Activated T-cell treated with anti-CD3 and anti-CD28 coated beads for 4 hours (primary cell): Measurements from ENCODE around the gene IGFALS.
"Not testable (repeated sequence)": the region's sequence is repeated elsewhere in the genome, so short reads cannot be mapped to it uniquely, and the experiment has no call there.

ENCODE experiments used
- DNase-seq: peaks from one replicate; pipeline ENCODE4 v3.0.0-alpha.2; 2020

Gene IGFALS

GRCh38 chr16:1817716-1818115 lies 24.2 kb upstream of the IGFALS start:
- no peak for DNase-seq

GRCh38 chr16:1817276-1817589 lies 23.7 kb upstream of the IGFALS start:
- DNase-seq = no peak

- no peak for DNase-seq
Observed at GRCh38 chr16:1816396-1817275, 23.1 kb upstream of the IGFALS start.

GRCh38 chr16:1815461-1815860 lies 22.0 kb upstream of the IGFALS start:
- no peak for DNase-seq

GRCh38 chr16:1812732-1813163 lies 19.2 kb upstream of the IGFALS start:
- DNase-seq = peak; percentile 31

- DNase-seq = no peak
Observed at GRCh38 chr16:1810536-1810935, 17.0 kb upstream of the IGFALS start.

- no peak for DNase-seq
Observed at GRCh38 chr16:1810106-1810505, 16.6 kb upstream of the IGFALS start.

GRCh38 chr16:1809281-1809801 lies 15.8 kb upstream of the IGFALS start:
- DNase-seq = no peak

GRCh38 chr16:1808691-1809090 lies 15.2 kb upstream of the IGFALS start:
- DNase-seq = no peak

- DNase-seq = no peak
Observed at GRCh38 chr16:1807626-1808025, 14.1 kb upstream of the IGFALS start.

GRCh38 chr16:1800701-1801100 lies 7.2 kb upstream of the IGFALS start:
- no peak for DNase-seq

GRCh38 chr16:1799263-1799662 lies 5.8 kb upstream of the IGFALS start:
- not testable (repeated sequence) for DNase-seq

- no peak for DNase-seq
Observed at GRCh38 chr16:1794908-1795666, 1.6 kb upstream of the IGFALS start.

GRCh38 chr16:1794221-1794871 lies 841 bp upstream of the IGFALS start:
- no peak for DNase-seq

- no peak for DNase-seq
Observed at GRCh38 chr16:1792836-1793577, 498 bp downstream of the IGFALS start.

- DNase-seq = no peak
Observed at GRCh38 chr16:1791943-1792812, 1.3 kb downstream of the IGFALS start.

GRCh38 chr16:1791256-1791942 lies 2.1 kb downstream of the IGFALS start:
- DNase-seq = no peak

GRCh38 chr16:1790611-1791255 lies 2.8 kb downstream of the IGFALS start:
- DNase-seq = no peak

- DNase-seq = no peak
Observed at GRCh38 chr16:1790261-1790610, 3.3 kb downstream of the IGFALS start.

GRCh38 chr16:1789643-1790045 lies 3.9 kb downstream of the IGFALS start:
- no peak for DNase-seq

GRCh38 chr16:1788708-1789100 lies 4.8 kb downstream of the IGFALS start:
- DNase-seq = no peak
